Suppressor macrophage treated with lipopolysaccharide for 1 hour (primary cell): ENCODE measurements around the gene CHDH.

Experiments
- DNase-seq, 3 donors: peaks; one replicate each; pipeline ENCODE4 v3.0.0-alpha.2; 2020 to 2022

CHDH gene

DNA sequence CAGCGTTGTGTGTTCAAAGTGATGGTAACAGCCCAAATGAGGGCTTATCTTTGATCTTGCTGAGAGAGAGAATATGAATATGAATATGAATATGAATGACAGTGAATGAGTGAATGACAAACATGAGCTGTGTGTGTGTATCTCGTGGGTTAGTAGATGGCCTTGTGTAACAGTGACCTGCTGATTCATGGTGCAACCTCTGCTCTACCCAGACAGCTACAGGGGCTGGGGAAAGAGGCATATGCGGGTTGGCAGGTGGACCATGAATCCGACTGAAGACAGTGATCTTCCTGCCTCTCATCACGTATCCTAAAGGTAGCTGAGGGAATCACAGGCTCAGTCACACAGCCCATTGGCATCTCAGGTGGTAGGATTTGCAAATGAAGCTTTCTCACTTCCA, 58.2 kb downstream of the CHDH start:
- no peak for DNase-seq

DNA sequence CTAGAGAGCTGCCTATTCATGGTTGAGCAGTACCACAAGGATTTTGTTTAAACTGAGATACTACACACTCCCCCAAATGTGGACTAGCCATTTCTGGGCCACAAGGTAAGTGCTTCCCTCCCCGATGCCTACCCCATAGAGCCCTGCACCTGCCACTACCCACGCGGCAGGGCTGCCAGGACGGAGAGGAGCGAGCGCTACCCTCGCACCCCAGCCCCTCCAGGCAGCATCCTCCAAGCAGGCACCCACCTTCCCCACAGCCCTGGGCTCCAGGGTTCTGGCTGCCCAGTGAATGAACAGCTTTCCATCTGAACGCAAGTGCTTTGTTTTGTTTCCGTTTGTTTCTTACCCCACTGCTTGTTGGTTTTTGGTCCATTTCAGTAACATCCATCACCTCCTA, 59.2 kb downstream of the CHDH start:
- DNase-seq = no peak

DNA sequence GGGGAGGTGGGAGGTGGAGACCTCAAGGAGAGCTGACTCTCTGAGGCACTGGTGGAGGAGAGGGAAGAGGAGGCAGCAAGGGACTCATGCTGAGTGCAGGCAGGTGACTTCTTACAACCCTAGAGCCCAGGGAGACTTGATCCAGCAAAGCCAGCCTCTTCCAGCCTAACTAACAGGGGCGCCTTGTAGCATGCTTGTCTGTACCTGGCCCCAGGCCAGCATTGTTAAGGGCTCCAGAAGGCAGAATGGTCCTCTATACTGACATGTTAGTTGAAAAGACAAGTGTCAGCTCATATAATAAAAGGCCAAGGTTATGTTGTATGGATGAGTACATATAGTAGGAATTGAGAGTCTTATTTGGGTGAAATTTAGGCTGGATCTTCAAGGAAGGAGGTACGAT, 65.4 kb downstream of the CHDH start:
- no peak for DNase-seq

DNA sequence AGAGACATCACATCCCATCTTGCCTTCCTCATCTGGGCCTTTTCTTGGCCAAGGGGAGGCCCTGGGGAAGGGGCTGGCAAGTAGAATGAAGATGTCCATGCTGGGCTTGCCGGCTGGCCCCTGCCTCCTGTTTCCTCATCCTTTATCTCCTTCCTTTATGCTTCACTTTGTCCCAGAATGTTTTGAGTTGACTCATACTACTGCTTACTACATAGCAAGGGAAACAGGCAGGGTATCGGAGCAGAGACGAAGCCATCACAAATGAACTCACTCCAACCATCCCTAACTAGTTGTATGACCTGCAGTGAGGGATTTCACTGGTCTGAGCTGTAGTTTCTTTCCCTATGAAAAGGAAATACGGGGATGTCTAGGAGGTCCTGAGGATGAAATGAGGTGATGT, 66.0 kb downstream of the CHDH start:
- DNase-seq = no peak

DNA sequence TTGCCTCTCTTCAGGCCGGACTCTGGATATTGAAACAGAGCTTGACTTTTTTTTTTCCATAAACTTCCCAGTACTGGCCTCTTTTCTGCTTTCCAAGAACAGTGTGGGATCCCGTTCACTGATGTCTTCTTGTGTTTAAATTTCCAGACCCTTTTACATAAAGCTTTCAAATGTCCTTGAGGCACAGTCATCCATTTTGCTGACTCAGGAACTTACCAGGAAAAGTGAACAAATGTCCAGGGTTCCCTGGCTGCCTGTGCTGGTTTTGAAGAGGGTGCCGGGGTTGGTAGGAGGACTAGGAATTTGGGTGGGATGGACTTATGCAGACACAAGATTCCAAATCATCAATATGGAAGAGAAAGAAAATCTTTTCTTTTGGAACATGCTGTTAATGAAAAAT, 68.1 kb downstream of the CHDH start:
- no peak for DNase-seq

DNA sequence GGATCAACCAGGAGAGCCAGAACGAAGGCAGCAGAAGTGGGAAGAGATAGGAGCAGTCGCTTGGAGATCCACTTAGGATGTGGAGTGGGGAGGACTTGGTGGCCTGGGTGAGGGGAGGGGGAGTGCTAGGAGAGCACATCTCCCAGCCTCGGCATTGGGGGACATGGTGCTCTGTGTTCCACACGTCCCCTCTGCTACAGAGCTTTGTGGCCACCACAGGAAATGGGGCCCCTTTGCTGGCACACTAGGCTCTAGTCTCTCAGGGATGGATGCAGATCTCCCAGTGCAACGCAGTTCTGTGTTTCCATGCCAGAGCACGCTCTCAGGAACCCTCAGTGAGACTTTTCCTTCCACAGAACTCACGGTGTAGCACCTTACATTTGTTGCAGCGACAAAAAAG, 68.8 kb downstream of the CHDH start:
- DNase-seq = no peak

DNA sequence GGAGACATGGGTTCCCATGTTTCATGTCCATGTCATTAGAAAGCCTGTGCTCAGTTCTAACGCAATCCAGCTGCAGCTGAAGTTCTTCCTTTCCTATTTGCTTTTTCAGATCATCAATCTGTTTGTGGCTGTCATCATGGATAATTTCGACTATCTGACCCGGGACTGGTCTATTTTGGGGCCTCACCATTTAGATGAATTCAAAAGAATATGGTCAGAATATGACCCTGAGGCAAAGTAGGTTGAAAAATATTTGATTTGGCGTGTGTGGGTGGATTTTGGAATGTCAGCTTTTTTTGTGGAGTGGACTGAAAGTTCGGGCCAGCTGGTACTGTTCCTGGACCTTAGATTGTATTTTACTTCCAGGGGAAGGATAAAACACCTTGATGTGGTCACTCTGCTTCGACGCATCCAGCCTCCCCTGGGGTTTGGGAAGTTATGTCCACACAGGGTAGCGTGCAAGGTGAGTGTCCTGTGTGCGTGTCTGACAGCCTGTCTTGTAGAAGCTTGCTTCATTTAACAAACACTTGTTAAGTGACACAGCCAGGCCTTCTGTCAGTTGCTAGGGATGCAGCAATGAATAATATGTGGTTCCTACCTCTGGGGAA, 69.6 kb downstream of the CHDH start:
- no peak for DNase-seq

DNA sequence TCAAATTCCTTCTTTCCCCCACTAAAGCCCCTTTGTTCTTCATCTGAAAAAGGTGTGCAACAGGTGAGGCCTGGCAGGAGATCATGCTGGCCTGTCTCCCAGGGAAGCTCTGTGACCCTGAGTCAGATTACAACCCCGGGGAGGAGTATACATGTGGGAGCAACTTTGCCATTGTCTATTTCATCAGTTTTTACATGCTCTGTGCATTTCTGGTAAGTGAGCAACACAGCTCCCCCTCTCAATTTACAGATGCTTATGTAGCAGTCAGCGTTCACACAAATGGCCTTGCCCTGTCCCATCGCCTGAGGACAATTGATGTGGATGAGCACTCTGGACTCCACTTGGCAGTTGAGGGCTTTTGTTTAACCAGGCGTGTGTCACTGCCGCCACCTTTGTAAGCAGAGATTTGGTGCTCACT, 70.4 kb downstream of the CHDH start:
- DNase-seq = no peak

DNA sequence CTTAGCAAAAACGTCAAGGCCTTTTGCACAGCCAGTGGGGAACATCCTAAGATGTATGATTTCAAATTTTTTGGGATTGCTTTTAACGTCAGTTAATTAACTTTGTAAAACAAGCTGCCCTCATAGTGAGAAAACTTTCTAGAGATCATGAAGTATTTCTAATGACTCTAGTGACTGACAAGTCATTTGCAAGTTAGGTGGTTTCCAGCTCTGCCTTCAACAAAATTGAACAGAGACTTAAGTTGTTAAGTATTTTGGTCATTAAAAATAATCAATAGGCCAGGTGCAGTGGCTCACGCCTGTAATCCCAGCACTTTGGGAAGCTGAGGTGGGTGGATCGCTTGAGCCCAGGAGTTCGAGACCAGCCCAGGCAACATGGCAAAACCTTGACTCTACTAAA, 71.2 kb downstream of the CHDH start:
- DNase-seq = no peak

DNA sequence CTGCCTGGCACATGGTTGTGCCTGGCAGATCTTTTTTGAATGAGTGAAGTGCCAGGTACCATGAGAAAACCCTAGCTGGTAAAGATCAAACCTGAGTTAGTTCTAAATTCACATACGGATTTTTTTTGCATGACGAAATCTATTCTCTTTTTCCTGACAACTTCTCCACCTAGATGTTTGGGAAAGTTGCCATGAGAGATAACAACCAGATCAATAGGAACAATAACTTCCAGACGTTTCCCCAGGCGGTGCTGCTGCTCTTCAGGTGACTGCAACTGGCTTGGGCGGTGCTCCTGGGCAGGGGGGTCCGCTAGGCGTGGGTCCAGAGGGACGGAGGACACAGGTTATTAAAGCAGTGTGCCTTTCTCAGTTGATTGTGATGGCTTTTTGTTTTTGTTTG, 71.8 kb downstream of the CHDH start:
- DNase-seq = no peak

DNA sequence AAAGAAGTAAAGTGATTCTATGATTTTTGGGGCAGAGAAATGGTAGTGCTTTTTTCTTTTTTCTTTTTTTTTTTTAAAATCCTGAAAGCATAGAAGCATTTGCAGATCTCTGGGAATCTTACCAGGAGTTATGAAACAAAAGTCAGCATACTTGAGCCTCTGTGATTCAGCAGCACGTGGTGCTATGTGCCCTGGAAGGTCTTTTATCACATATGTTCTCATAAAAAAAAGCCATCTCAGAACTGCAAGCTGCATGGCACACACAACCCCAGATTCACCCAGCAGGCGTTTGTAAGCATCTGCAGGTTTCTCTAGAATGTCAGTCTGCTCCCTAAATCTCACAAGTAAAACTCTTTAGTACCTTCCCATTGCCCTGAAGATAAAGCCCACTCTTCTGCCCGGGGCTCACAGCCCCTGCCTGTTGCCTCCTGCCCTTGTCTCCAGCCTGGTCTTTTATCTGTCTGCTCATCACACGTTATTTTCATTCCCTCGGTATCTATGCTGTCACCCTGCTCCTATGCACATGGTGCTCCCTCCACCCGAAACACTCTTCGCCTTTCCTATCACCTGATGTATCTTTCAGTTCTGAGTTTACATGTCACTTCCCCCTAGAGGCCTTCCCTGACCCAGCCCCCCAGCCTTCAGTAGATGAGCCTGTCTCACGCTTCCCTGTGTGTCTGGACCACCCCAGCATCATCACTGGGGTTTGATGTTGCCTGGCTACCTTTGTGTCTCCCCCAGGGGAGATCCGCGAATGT, 72.4 kb downstream of the CHDH start:
- peak in 2 of 3 donors; percentile 8 to 33 for DNase-seq

DNA sequence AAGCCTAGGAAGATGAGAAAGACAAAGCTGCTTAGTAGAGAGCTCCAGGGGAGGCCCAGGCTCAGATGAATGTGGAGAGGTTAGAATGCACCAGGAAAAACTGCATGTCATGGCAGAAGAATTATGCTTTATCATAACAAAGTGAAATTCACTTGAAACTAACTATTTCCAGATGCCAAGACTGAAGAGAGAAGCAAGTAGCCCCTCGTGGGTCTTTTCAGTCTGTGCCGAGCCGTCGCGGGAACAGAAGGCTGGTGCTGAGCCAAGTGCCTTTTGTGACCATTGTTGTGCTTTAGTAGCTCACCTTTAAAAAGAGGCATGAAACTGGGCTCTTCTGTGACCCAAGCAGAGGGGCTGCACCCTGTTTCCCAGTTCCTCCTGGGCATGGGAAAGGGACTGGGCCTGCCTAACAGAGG, 73.2 kb downstream of the CHDH start:
- no peak for DNase-seq

DNA sequence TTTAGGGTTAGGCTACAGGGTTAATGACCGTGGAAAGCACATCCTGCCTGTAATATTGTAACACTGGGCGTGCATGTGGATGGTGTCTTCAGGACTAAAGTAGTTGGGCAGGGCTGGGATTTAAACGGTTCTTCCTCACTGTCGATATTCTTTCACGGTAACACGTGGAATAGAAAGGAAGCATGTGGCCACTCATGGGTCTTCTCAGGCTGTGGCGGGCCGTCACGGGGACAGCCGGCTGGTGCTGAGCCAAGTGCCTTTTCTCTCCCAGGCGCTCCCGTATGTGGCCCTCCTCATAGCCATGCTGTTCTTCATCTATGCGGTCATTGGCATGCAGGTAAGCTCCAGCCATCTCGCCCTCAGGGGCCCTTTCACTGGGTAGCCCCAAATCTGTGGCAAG, 73.7 kb downstream of the CHDH start:
- DNase-seq = no peak

DNA sequence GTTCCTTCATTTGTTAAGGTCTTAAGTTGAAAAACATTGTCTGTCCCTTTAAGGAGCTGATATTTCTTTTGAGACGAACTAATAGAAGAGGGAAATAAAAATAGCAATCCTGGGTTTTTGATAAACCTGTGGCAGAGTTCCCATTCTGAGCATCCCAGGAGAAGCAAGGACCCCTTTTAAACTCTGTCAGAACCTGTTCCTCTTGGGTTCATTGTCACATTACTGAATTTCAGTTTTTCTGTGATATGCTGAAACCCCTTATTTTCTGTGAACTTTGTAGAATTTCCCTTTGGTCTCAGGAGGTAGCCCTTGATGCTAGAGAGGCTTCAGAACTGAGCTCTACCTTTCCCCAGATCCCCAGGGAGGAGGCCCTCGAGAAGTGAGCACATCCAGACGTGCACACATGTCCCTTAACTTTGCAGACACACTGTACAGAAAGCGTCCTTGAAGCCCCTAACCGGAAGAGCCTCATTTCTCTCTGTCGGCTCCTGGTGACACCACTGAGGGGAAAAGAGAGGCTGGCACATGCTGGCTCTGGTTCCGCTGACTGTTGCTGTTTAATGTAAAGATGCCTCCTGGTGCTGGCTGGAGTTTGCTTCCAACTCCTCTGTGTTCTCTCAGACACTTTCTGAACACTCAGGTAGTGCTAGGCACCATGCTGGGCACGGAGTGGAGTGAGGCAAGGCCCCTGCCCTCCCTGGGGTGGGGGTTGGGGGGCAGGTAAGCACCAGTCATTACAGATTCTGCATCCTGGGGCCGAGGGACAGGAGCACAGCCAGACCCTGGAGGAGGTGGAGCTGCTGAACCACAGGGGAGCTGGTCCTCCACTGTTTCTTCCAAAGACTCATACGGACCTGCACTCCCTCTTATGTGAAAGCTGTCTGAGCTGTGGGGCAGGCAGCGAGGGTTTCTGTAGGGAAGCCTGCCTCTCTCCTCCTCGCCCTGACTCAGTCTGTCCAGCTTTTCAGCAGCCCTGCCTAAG, 77.5 kb downstream of the CHDH start:
- no peak for DNase-seq

DNA sequence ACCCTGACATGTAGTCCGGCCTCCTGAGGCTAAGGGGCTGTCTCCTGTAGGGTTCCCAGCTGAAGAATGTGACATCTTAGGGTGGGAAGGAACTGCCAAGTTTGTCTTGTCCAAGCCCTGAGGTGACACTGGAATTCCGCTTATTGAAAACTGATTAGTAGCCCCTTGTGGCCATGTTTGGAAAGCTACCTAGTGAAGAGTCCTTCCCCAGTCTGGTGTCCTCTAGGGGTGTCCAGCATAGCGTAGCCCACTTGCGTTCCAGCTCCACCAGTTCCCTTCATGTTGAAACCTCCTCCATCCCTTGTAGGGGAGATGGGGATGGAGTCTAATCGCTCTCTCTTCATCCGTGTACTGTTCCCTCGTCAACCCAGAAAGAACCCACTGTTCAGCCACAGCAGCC, 79.5 kb downstream of the CHDH start:
- DNase-seq = no peak

DNA sequence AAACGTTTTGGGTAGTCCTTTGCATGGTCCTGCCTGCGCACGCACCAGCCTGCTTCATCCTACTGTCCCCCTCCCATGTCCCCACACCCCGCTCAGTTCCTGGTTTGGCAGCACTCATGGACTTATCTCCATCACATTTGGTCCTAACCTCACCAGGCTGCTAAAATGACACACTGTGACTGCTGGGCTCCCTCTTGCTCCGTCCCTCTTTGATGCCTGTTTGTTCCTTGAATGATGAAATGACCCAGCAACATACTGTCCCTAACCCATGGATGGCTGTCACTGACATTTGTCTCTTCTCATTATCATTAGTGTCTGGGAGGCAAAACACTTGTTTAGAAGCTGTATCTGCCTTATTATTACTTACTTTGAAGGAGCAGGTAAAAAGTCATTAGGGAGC, 80.5 kb downstream of the CHDH start:
- DNase-seq = no peak

DNA sequence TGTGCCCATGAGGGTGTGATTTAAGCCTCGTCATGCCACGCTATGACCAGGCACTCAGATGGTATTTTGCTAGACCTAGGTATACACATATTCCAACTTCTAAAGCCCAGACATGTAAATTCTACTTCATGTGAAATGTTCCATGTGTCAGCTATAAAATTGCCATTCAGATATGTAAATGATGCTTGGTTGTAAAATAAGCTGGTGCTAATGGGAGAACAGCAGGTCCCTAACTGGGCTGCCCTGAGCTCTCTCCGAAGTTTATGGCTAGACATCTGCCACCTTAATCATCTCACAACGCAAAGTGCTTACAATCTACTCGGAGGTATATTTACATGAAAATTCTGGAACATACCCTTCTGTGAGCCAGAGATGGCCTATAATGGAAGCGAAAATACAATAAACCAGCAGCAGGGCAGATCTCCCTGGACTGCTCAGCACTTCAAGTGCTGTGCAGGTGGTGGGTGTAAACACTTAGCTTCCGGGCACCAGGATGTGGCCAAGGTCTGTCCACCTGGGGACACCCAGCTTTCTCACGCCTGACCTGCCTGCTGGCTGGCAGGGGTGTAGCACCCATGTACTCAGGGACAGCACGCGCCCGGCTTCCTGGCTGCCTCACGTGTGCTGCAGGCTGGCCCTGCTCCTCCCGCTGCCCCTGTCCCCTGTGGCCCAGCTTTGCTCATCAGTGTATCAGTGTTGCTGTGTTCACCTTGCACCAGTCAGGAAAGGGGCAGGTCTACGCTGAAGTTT, 82.0 kb downstream of the CHDH start:
- DNase-seq = no peak

DNA sequence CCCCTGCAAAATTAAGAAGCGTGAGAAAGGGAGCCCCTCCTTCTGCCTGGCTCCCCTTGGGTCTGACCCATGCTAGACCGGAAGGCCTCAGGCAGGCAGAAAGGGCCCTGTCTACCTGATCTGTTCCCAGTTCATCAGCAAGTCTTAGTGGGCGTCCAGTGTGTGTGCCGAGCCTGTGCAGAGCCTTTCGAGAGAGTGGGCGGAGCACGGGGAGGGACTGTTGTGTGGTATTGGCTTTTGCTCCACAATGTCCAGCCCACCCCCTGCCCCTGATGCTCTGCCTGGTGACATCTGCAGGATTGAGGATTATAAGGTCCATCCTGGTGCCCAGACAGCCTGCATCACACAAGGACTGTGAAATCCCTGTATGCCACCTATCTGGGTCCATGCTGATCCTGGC, 82.9 kb downstream of the CHDH start:
- DNase-seq = no peak
